Activated naive CD4-positive, alpha-beta T cell (primary cell): Measurements from ENCODE around the gene ZDHHC18.

Experiments used
- DNase-seq, 4 experiments: peaks; one replicate each; lab custom pipeline; 2025; lab: John Stamatoyannopoulos, UW

Gene ZDHHC18, protein sequence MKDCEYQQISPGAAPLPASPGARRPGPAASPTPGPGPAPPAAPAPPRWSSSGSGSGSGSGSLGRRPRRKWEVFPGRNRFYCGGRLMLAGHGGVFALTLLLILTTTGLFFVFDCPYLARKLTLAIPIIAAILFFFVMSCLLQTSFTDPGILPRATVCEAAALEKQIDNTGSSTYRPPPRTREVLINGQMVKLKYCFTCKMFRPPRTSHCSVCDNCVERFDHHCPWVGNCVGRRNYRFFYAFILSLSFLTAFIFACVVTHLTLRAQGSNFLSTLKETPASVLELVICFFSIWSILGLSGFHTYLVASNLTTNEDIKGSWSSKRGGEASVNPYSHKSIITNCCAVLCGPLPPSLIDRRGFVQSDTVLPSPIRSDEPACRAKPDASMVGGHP

DNA sequence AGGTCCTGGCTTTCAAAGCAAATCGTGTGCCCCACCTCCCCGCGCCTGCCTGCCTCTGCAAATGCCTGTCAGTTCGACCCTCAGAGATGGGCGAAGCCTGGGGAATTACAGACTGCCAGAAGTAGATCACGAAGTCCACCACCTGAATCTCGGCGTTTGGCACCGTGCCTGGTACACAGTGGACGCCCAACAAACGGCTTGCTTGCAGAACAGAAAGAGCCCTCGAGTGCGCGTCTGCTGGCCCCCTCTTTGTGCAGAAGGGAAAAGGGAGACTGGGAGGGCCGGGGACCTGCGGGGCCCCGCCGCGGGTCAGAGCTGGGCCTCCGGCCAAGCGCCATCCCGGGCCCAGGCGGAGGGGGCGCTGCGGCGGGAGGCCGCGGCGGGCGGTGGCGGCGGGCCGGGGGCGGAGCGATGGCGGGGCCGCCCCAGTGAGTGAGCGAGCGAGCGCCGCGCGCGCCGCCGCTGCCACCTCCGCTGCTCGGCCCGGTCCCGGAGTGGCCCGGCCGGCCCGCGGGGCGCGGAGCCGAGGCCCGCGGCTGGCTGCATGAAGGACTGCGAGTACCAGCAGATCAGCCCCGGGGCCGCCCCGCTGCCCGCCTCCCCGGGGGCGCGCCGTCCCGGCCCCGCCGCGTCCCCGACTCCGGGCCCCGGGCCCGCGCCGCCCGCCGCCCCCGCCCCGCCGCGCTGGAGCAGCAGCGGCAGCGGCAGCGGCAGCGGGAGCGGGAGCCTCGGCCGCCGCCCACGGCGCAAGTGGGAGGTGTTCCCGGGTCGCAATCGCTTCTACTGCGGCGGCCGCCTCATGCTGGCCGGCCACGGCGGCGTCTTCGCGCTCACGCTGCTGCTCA is at the start of gene ZDHHC18:
Gene ZDHHC18, plus strand, starts transcription at position 428 of the 845 bp plus-strand sequence. Its CDS starts 117 bp downstream, at position 545.
- peak; percentile 32 to 72 (median 50) for DNase-seq

DNA sequence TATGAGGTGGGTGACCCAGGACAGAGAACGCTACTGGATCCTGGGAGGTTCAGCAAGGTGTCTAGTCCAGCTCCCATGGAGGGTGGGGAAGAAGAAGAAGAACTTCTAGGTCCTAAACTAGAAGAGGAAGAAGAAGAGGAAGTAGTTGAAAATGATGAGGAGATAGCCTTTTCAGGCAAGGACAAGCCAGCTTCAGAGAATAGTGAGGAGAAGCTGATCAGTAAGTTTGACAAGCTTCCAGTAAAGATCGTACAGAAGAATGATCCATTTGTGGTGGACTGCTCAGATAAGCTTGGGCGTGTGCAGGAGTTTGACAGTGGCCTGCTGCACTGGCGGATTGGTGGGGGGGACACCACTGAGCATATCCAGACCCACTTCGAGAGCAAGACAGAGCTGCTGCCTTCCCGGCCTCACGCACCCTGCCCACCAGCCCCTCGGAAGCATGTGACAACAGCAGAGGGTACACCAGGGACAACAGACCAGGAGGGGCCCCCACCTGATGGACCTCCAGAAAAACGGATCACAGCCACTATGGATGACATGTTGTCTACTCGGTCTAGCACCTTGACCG is 47.3 kb upstream of the ZDHHC18 start:
- DNase-seq: no peak

DNA sequence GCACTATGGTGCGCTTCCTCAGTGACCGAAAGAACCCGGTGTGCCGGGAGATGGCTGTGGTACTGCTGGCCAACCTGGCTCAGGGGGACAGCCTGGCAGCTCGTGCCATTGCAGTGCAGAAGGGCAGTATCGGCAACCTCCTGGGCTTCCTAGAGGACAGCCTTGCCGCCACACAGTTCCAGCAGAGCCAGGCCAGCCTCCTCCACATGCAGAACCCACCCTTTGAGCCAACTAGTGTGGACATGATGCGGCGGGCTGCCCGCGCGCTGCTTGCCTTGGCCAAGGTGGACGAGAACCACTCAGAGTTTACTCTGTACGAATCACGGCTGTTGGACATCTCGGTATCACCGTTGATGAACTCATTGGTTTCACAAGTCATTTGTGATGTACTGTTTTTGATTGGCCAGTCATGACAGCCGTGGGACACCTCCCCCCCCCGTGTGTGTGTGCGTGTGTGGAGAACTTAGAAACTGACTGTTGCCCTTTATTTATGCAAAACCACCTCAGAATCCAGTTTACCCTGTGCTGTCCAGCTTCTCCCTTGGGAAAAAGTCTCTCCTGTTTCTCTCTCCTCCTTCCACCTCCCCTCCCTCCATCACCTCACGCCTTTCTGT is 46.0 kb upstream of the ZDHHC18 start:
- no peak for DNase-seq

DNA sequence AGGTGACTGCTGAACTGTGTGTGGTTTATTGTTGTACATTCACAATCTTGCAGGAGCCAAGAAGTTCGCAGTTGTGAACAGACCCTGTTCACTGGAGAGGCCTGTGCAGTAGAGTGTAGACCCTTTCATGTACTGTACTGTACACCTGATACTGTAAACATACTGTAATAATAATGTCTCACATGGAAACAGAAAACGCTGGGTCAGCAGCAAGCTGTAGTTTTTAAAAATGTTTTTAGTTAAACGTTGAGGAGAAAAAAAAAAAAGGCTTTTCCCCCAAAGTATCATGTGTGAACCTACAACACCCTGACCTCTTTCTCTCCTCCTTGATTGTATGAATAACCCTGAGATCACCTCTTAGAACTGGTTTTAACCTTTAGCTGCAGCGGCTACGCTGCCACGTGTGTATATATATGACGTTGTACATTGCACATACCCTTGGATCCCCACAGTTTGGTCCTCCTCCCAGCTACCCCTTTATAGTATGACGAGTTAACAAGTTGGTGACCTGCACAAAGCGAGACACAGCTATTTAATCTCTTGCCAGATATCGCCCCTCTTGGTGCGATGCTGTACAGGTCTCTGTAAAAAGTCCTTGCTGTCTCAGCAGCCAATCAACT is 45.2 kb upstream of the ZDHHC18 start:
- DNase-seq: no peak

DNA sequence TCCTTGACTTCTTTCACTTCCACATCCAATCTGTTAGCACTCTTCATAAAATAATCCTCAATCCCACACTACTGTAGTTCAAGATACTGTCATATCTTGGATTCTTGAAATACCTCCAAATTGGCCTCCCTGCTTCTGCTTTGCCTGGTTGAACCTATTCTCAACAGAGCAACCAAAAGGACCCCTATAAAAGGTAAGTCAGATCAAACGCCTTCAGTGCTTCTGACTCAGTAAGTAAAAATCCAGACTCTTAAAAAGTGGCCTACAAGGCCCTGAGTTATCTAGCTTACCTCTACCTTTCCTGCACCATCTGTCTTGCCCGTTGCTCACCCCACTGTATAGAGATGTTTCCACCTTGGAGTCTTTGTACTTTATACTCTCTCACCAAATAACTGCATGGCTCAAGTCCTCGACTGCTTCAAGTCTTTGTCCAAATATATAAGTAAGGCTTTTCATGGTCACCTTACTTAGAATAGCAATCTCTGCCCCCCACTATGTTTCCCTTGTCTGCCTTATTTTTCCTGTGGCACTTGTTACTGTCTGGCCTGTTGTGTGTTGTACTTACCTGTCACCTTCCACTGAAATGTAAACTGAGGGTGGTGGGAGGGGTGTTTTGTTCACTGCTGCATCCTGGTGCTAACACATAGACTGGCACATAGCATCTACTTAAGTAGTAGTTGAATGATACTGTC is 43.8 kb upstream of the ZDHHC18 start:
- no peak for DNase-seq

DNA sequence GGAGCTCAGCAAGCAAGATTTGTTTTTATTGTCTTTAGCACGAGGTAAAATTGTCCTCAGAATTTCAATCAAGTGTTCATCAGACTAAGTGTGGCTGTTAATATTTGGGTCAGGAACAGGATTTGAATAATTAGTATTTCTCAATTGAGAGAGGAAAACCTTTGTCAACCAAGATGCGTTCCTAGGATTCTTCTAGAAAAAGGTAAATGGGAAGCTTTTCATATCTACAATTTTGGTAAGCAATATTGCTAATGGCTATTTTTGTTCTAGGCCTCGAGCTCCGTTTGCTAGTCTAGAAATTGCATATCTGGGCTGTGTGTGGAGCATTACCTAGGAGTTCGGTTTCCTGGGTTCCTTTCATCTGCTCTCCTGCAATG is 42.9 kb upstream of the ZDHHC18 start:
- no peak for DNase-seq

GRCh38 chr1:26784023-26784871 is 42.2 kb upstream of the ZDHHC18 start:
- no peak for DNase-seq

DNA sequence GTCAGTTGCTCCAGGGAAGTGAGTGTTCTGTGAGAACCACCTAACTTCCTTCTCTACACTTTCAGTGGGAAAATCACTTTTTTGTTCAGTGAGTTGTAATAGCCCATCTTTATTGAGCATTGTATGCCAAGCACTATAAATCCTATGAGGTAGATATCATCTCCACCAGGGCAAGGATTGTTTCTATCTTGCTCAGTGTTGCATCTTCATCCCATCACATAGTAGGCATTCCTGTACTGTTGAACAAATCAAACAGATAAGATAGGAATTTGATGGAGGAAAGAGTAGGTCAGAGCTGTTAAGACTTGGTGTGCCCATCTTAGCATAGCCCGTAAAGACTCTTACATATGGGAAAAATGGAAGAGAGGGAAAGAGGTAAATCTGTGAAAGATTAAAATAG is 41.6 kb upstream of the ZDHHC18 start:
- DNase-seq: no peak

DNA sequence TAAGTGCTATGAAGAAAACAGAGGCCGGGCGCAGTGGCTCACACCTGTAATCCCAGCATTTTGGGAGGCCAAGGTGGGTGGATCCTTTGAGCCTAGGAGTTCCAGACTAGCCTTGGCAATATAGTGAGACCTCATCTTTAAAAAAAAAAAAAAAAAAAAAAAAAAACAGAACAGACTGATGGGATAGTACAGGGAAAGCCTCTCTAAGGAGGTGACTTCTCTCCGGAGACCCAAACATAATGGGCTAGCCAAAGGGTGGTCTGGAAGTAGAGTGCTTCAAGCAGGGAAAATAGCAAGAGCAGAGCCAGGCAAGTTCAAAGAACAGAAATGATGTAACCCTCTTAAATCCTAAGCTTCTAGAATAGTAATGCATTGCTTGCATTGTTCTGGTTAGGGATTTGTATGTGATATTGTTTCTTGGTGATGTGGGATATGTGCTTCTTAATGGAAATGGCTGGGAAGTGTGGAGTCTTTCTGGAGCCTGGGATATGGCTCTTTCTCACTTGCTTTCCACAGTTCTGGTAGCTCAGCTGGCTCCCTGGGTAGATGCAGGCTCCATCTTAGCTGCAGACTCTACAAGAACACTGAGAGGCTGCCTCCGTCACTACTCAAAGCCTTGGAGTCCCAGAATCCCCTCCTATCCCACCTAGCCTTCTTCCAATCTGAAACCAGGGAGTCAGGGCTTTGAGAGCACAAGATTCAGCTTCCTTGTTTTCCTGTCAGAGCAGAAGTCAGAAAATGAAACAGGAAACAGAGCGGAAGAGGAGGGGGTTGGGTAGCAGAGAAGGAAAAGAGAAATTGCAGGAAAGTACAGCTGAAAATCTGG is 40.7 kb upstream of the ZDHHC18 start:
- no peak for DNase-seq

DNA sequence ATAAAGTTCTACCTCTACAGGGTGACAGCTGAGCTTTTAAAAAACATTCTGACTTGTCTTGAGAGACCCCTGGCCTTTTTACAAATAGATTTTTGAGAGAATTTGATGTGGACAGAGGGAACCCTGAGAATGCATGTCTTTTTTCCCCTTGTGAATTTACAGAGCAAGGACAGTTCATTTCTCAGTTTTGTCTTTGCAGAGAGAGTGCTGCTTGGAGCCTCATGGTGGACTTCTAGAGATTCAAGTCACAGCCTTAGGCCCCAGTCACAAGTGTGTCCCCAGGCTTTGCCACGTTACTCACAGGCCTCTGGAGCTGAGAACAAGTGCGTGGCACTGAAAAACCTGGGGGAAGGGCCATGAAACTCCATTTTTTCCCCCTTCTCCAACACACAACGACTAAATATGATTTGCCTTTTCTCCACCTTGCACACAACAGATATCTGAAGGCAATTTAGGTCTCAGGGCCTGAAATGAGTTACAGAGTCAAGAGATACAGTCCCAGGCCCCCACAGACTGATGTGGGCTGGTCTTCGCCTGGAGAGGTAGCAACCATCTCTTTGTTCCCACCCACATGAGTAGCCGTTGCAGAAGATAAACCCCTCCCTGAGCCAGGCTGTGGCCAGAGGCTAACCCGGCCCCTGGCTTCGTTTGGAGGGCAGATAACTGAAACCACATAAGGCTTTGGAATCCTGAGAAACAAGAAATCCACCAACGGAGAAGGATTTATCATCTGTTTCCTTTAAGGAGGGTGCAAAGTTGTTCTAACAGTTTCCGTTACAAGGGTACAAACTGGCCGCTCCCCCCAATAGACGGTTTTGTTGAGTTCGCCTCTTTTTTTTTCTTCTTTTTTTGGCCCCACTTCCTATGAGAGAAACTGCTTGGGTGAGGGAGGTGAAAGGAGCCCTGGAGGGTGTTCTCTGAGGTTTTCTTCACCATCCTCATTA is 39.8 kb upstream of the ZDHHC18 start:
- peak in 2 of 4 experiments; percentile 10 to 16 for DNase-seq

DNA sequence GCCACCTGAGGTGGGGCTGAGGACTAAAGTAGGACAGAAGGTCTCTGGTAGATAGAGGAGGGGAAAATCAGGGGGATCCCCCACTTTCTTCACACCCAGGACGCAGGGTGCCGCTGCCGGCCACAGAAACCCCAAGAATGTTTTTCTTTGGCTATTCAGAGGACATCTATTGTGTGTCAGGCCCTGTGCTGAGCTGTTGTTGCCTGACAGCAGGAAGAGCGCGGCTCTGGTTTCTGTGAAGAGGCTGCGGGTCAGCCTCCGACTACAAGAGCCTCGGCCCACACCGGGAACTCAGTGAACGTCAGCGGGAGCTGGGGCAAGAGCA is 39.1 kb upstream of the ZDHHC18 start:
- DNase-seq: peak in 1 of 4 experiments; percentile 59

GRCh38 chr1:26787706-26788514 is 38.6 kb upstream of the ZDHHC18 start, which contains the start of gene PIGV:
TSS of gene PIGV (plus strand) at chr1:26787950. CDS start at chr1:26790816, 2,866 bp downstream.
- DNase-seq: peak; percentile 76 to 87 (median 80)

DNA sequence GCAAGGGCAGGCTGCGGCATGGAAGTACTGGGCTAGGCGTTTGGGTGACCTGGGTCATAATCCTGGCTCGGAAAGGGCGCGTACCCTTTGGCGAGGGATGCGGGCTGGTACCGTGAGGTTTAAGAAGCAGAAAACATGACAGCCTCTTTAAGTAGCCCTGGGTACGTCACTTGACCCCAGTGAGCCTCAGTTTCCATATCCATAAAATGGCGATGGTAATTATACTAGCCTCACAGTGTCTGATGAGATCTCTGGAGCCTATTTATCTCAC is 38.0 kb upstream of the ZDHHC18 start:
- no peak for DNase-seq

DNA sequence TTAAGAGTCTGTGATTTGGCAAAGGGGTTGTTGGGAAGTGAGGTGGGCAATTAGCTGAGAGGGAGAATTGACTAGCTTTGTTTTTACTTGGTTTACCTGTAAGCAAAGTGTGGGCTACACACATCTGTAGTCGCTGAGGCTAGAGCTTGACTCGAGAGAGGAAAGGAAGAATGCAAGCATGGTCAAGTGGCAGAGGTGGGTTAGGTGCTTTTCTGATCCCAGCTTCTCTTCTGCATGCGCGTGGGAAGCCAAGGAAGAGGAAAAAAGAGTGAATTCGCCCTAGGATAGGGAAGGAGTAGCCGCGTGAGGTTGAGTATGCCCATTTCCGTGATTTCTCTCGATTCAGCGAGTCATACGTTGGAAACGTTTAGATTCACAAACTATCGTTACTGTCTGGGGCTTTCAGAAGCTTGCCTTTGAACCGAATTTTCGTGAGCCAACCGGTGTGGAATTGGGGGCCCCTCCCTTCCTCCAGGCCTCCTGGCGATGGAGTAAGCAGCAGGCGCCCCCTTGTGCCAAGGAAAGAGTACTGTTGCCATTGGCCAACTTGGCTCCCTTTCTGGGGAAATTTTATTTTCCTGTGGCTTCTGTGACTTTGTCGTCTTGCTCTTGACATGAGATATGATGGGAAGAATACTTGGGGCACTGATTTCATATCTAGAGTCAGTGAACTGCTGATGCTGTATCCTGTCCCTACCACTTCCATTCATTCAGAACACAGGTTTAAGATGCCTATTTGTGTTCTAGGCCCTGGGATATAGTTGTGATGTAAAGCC is 37.5 kb upstream of the ZDHHC18 start:
- DNase-seq: peak; percentile 59 to 77 (median 63)

GRCh38 chr1:26789612-26789865 is 36.9 kb upstream of the ZDHHC18 start:
- DNase-seq: no peak

DNA sequence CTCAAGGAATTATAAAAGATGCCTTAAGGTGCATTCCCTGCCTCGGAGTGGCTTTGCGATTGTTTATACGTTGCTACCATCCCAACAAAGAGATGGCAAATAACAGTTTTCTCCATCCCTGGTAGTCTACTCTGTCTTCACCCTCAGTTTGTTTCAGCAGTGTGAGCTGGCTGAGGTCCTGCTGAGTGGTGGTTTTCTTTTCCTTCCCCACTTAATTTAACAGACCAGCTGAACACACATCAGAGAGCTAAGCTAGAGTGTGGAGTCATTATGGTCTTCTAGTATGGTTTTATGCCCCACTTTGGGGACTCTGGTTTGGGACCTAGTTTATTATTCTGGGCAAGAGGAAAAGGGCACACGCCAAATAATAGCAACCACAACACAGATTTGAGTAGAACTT is 36.6 kb upstream of the ZDHHC18 start:
- DNase-seq: no peak

DNA sequence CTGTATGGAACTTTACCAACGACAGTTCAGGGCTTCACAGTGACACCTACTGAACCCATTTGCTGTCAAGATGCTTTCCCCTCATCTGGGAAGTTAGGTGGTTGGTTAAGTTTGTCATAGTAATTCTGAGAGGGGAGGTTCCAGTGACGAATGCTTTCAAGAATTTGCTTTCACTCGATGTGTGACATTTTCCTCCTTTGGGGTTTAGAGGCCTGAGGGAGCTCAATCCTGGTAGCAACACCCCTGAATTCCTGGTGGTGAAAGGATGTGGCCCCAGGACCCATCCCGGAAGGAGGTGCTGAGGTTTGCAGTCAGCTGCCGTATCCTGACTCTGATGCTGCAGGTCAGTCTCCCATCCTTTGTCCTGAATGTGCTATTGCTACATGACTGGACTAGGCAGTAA is 35.9 kb upstream of the ZDHHC18 start:
- DNase-seq: no peak
